ENCODE data around the gene COA8. TPM values are rescaled to one million over a fixed set of nuclear protein-coding genes. Genes with fewer than 3 reads are reported as not detected.

Gene COA8
- polyA plus RNA-seq, 1 of the 3 experiments (the other 2 are of a cell fraction) = 25.2 TPM

GRCh38 chr14:103546652-103547454, 15.9 kb upstream of the COA8 start:
- WGBS (ENCODE audit: low lambda C conversion rate) = 16% methylated on average over 5 of the region's 21 CpGs
- H3K27me3 ChIP-seq (ENCODE audit: insufficient read depth) = no peaks in the 10 kb centered on the region
- peak overlapping the region in 1 of 2 experiments; percentile 50; a peak in 1 of 4 replicates for H3K4me3 ChIP-seq (ENCODE audit: low read depth in 2 of 2, low read length in 1 of 2)
- H3K79me2 ChIP-seq (ENCODE audit: insufficient read depth) = peaks cover 15% of the 10 kb centered on the region
- H3K9me2 ChIP-seq = no peaks in the 10 kb centered on the region
- ChIA-PET CTCF (interaction anchor here (0.6 to 11.6 kb wide), 26 partner anchors 8 to 409 kb away, joined by 3 to 194 read pairs (median 4); partner anchors contain the start of genes BAG5, CKB and TRMT61A), POLR2A (interaction anchor here (1.0 to 1.2 kb wide), 2 partner anchors 25 to 28 kb away, joined by 3 to 4 read pairs; partner anchors contain the start of gene CKB)
- H3K36me3 ChIP-seq (replicated peaks in 1 of 2; ENCODE audit: control insufficient read depth in 1 of 2, insufficient read depth in 2 of 2, low read length in 1 of 2) = no peaks in the 10 kb centered on the region
- no peak overlapping the region for H3K9ac ChIP-seq
- peaks cover 17% of the 10 kb centered on the region for H4K20me1 ChIP-seq (ENCODE audit: insufficient read depth)
- no peaks in the 10 kb centered on the region for H3K9me3 ChIP-seq
- peaks cover 7 to 25% of the 10 kb centered on the region in 2 experiments; a peak in 3 of 4 replicates for H3K4me1 ChIP-seq (ENCODE audit: control insufficient read depth in 1 of 2, insufficient read depth in 2 of 2, low read depth in 1 of 2, low read length in 1 of 2)
- peak; percentile 94 for DNase-seq
- peaks cover 5% of the 10 kb centered on the region for H3F3A ChIP-seq (replicated peaks; ENCODE audit: insufficient read depth)
- no peak overlapping the region for H3K27ac ChIP-seq (ENCODE audit: low read depth in 2 of 2, low read length in 1 of 2)
- TF ChIP-seq NFIC (IDR thresholded peaks at IDR 0.05; ENCODE audit: borderline replicate concordance) (no peak), SMC3 (IDR thresholded peaks at IDR 0.05; ENCODE audit: low read depth, low read length) (peak; percentile 80), RAD21 (IDR thresholded peaks at IDR 0.05; ENCODE audit: low read length) (peak; percentile 91)
- TF ChIP-seq, protein P1, sequence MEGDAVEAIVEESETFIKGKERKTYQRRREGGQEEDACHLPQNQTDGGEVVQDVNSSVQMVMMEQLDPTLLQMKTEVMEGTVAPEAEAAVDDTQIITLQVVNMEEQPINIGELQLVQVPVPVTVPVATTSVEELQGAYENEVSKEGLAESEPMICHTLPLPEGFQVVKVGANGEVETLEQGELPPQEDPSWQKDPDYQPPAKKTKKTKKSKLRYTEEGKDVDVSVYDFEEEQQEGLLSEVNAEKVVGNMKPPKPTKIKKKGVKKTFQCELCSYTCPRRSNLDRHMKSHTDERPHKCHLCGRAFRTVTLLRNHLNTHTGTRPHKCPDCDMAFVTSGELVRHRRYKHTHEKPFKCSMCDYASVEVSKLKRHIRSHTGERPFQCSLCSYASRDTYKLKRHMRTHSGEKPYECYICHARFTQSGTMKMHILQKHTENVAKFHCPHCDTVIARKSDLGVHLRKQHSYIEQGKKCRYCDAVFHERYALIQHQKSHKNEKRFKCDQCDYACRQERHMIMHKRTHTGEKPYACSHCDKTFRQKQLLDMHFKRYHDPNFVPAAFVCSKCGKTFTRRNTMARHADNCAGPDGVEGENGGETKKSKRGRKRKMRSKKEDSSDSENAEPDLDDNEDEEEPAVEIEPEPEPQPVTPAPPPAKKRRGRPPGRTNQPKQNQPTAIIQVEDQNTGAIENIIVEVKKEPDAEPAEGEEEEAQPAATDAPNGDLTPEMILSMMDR (IDR thresholded peaks at IDR 0.05) = peak; percentile 91
- no peak overlapping the region for H3K4me2 ChIP-seq
- H2AFZ ChIP-seq (ENCODE audit: low read depth) = no peak overlapping the region

DNA sequence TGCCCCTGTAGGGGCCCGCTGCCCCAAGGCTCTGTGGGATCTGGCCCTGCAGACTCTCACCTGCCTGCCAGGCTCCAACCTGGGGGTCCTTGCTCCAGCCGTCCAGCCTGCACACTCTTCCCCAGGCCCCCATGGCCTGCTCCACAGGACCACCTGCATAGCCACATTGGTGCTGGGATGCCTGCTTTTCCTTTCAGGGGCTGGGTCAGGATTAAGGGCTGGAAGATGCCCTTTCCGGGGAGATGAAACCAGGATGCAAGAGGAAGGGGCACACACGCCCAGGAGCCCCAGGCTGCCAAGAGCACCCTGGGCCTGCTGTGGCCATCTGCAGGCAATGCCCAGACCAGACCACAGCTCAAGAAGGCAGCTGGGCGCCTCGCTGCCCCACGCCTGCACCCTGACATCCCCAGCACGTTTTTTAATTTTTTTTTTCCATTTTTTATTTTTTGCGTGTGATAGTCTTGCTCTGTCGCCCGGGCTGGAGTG, 15.3 kb upstream of the COA8 start:
- Histone ChIP-seq H3K9me2 (no peaks in the 10 kb centered on the region), H4K20me1 (ENCODE audit: insufficient read depth) (peaks cover 17% of the 10 kb centered on the region), H3K4me3 (ENCODE audit: low read depth in 2 of 2, low read length in 1 of 2) (no peak overlapping the region), H3K9me3 (no peaks in the 10 kb centered on the region), H2AFZ (ENCODE audit: low read depth) (no peak overlapping the region), H3K27me3 (ENCODE audit: insufficient read depth) (no peaks in the 10 kb centered on the region), H3K27ac (ENCODE audit: low read depth in 2 of 2, low read length in 1 of 2) (no peak overlapping the region), H3K4me2 (no peak overlapping the region), H3K79me2 (ENCODE audit: insufficient read depth) (peaks cover 15% of the 10 kb centered on the region), H3K9ac (no peak overlapping the region), H3F3A (replicated peaks; ENCODE audit: insufficient read depth) (peaks cover 12% of the 10 kb centered on the region), H3K4me1 (ENCODE audit: control insufficient read depth in 1 of 2, insufficient read depth in 2 of 2, low read depth in 1 of 2, low read length in 1 of 2) (peaks cover 13 to 22% of the 10 kb centered on the region in 2 experiments; a peak in 3 of 4 replicates), H3K36me3 (replicated peaks in 1 of 2; ENCODE audit: control insufficient read depth in 1 of 2, insufficient read depth in 2 of 2, low read length in 1 of 2) (no peaks in the 10 kb centered on the region)
- peak; percentile 19 for DNase-seq
- POLR2A ChIA-PET = interaction anchor here (1.0 to 1.2 kb wide), 2 partner anchors 25 to 28 kb away, joined by 3 to 4 read pairs; partner anchors contain the start of gene CKB
- no peak for TF ChIP-seq USF2 (IDR thresholded peaks at IDR 0.05; ENCODE audit: borderline replicate concordance, low read depth, low read length)
- TF ChIP-seq ZBTB33 (IDR thresholded peaks at IDR 0.05; ENCODE audit: borderline replicate concordance, low read depth) = no peak
- no peak for TF ChIP-seq FOXJ3 (CRISPR knock-in tag; IDR thresholded peaks at IDR 0.05)
- no peak for TF ChIP-seq EZH2phosphoT487 (IDR thresholded peaks at IDR 0.05; ENCODE audit: borderline replicate concordance, low read depth)
- TF ChIP-seq, protein P2, sequence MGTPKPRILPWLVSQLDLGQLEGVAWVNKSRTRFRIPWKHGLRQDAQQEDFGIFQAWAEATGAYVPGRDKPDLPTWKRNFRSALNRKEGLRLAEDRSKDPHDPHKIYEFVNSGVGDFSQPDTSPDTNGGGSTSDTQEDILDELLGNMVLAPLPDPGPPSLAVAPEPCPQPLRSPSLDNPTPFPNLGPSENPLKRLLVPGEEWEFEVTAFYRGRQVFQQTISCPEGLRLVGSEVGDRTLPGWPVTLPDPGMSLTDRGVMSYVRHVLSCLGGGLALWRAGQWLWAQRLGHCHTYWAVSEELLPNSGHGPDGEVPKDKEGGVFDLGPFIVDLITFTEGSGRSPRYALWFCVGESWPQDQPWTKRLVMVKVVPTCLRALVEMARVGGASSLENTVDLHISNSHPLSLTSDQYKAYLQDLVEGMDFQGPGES (IDR thresholded peaks at IDR 0.05; ENCODE audit: low read depth, low read length) = no peak
- TF ChIP-seq GATA2 (CRISPR knock-in tag; IDR thresholded peaks at IDR 0.05) = no peak
- TF ChIP-seq NRF1 (IDR thresholded peaks at IDR 0.05; ENCODE audit: low read depth, low read length) = no peak
- no peak for TF ChIP-seq TAF1 (IDR thresholded peaks at IDR 0.05; ENCODE audit: borderline replicate concordance, low read depth, low read length)
- no peak for TF ChIP-seq MAX (IDR thresholded peaks at IDR 0.05; ENCODE audit: low read depth)
- WGBS (ENCODE audit: low lambda C conversion rate) = 88% methylated on average over 10 of the region's 11 CpGs
- CTCF ChIA-PET = interaction anchor here (0.6 to 11.6 kb wide), 23 partner anchors 7 to 408 kb away, joined by 3 to 194 read pairs (median 4); partner anchors contain the start of genes BAG5, CKB and TRMT61A
